Stimulated activated CD4-positive, alpha-beta T cell treated with anti-CD3 and anti-CD28 coated beads, Interleukin-2, amount 100 ng/mL, for 48 hours (primary cell): ENCODE data around the gene VPS4A.

ENCODE experiments used
- DNase-seq, 2 donors: peaks; one replicate each; pipeline ENCODE4 v3.0.0-alpha.2; 2020

VPS4A gene

GRCh38 chr16:69368866-69369265 lies 57.7 kb downstream of the VPS4A start:
- DNase-seq, result no peak

GRCh38 chr16:69371564-69371963 lies 60.4 kb downstream of the VPS4A start:
- no peak for DNase-seq

GRCh38 chr16:69373019-69373418 lies 61.9 kb downstream of the VPS4A start:
- no peak for DNase-seq
